ENCODE data around the gene MEGF9. TPM values are rescaled to one million over a fixed set of nuclear protein-coding genes. Genes with fewer than 3 reads are reported as not detected.

Gene MEGF9
- total RNA-seq, 1 donor from 2014 or later = 15.7 TPM

- no peaks in the 10 kb centered on the region for H3K27me3 Mint-ChIP-seq (ENCODE audit: low read depth)
- H3K4me3 Mint-ChIP-seq = no peak overlapping the region
- no peaks in the 10 kb centered on the region for H3K4me1 Mint-ChIP-seq
- no peak for TF ChIP-seq CTCF (IDR thresholded peaks at IDR 0.05; ENCODE audit: unreplicated experiment)
- H3K27ac Mint-ChIP-seq = no peak overlapping the region
- no peak for DNase-seq (ENCODE audit: low spot score in 2 of 2, unreplicated experiment in 2 of 2)
- H3K9me3 Mint-ChIP-seq = no peaks in the 10 kb centered on the region
- no peaks in the 10 kb centered on the region for H3K36me3 Mint-ChIP-seq
Observed at GRCh38 chr9:120736881-120737280, 22.6 kb upstream of the MEGF9 start.

GRCh38 chr9:120735415-120736126 lies 21.3 kb upstream of the MEGF9 start:
- Mint-ChIP-seq H3K4me3 (no peak overlapping the region), H3K27ac (no peak overlapping the region), H3K4me1 (no peaks in the 10 kb centered on the region), H3K36me3 (no peaks in the 10 kb centered on the region), H3K27me3 (ENCODE audit: low read depth) (no peaks in the 10 kb centered on the region), H3K9me3 (no peaks in the 10 kb centered on the region)
- TF ChIP-seq CTCF (IDR thresholded peaks at IDR 0.05; ENCODE audit: unreplicated experiment) = no peak
- no peak for DNase-seq (ENCODE audit: low spot score in 2 of 2, unreplicated experiment in 2 of 2)

- TF ChIP-seq CTCF (IDR thresholded peaks at IDR 0.05; ENCODE audit: unreplicated experiment) = no peak
- no peaks in the 10 kb centered on the region for H3K27me3 Mint-ChIP-seq (ENCODE audit: low read depth)
- DNase-seq (ENCODE audit: low spot score in 2 of 2, unreplicated experiment in 2 of 2) = no peak
- H3K4me3 Mint-ChIP-seq = no peak overlapping the region
- no peaks in the 10 kb centered on the region for H3K36me3 Mint-ChIP-seq
- H3K9me3 Mint-ChIP-seq = no peaks in the 10 kb centered on the region
- no peak overlapping the region for H3K27ac Mint-ChIP-seq
- H3K4me1 Mint-ChIP-seq = no peaks in the 10 kb centered on the region
Observed at GRCh38 chr9:120734607-120735410, 20.5 kb upstream of the MEGF9 start.

GRCh38 chr9:120733190-120733589 lies 18.9 kb upstream of the MEGF9 start:
- Mint-ChIP-seq H3K4me3 (no peak overlapping the region), H3K4me1 (no peaks in the 10 kb centered on the region), H3K36me3 (no peaks in the 10 kb centered on the region), H3K27me3 (ENCODE audit: low read depth) (no peaks in the 10 kb centered on the region), H3K27ac (no peak overlapping the region), H3K9me3 (no peaks in the 10 kb centered on the region)
- no peak for DNase-seq (ENCODE audit: low spot score in 2 of 2, unreplicated experiment in 2 of 2)
- TF ChIP-seq CTCF (IDR thresholded peaks at IDR 0.05; ENCODE audit: unreplicated experiment) = no peak

- Mint-ChIP-seq H3K4me3 (no peak overlapping the region), H3K36me3 (no peaks in the 10 kb centered on the region), H3K9me3 (no peaks in the 10 kb centered on the region), H3K27ac (no peak overlapping the region), H3K4me1 (no peaks in the 10 kb centered on the region), H3K27me3 (ENCODE audit: low read depth) (no peaks in the 10 kb centered on the region)
- no peak for TF ChIP-seq CTCF (IDR thresholded peaks at IDR 0.05; ENCODE audit: unreplicated experiment)
- DNase-seq (ENCODE audit: low spot score in 2 of 2, unreplicated experiment in 2 of 2) = no peak
Observed at GRCh38 chr9:120730654-120731514, 16.6 kb upstream of the MEGF9 start.

Data from mesothelial cell of epicardium (in vitro differentiated cells).